DND-41 (cell line): ENCODE measurements around the gene CFAP54.

Source experiments
- CTCF ChIP-seq: IDR thresholded peaks from 2 replicates; pipeline ENCODE4 v1.5.1; 2012; ENCODE audit warnings: borderline replicate concordance, low read length, moderate library complexity, mild to moderate bottlenecking; ENCODE audit not compliant: poor library complexity, severe bottlenecking; ENCODE audit errors: extremely low read depth
- EZH2 ChIP-seq: IDR thresholded peaks from 3 replicates; pipeline ENCODE4 v1.6.1; 2012; ENCODE audit warnings: borderline replicate concordance, low read depth, mild to moderate bottlenecking, moderate library complexity, low read length, inconsistent platforms; ENCODE audit not compliant: severe bottlenecking

GRCh38 chr12:96521895-96522682, 32.7 kb downstream of the CFAP54 start:
- no peak for TF ChIP-seq CTCF
- no peak for TF ChIP-seq EZH2
